ENCODE data around the gene ODC1. TPM values are rescaled to one million over a fixed set of nuclear protein-coding genes. Genes with fewer than 3 reads are reported as not detected.

ODC1 gene
- total and polyA plus RNA-seq, 10 donors = 28.9 to 84.3 (median 63.4) TPM

DNA sequence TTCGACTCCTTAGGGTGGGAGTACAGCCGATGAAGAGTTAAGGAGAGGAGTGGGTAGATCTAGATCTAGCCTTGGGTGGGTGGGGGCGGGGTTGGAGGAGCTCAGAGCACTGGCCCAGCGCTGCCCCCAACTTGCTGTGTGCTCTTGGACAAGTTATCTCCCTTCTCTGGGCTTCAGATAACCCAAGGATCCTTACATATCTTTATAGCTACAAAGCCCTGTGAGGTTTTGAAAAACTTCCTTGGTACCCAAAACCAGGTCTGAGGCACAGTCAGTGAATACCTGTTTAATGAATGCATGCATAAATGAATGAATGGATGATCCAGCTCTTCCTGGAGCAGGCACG is 1.3 kb upstream of the ODC1 start:
- WGBS, 5 donors = 52 to 64% (median 56%) methylated on average over 5 of the region's 5 CpGs
- peak overlapping the region in 5 of 8 donors; percentile 88 to 95 (median 93) for H3K27ac ChIP-seq
- peaks cover 21 to 53% (median 49%) of the 10 kb centered on the region in 6 donors for H3K4me1 ChIP-seq
- peaks cover 0 to 6% (median 4%) of the 10 kb centered on the region in 6 donors for H3K36me3 ChIP-seq
- DNase-seq = no peak
- peak overlapping the region in 6 of 8 donors; percentile 49 to 74 (median 64) for H3K4me3 ChIP-seq
- H3K9me3 ChIP-seq = no peaks in the 10 kb centered on the region
- intact Hi-C loops (cut with DNase I; ENCODE audit: low total_unique reads) = no loop called here
- TF ChIP-seq POLR2A (IDR thresholded peaks at IDR 0.05) (no peak), POLR2AphosphoS5 (IDR thresholded peaks at IDR 0.05) (no peak)
- TF ChIP-seq, protein P1, sequence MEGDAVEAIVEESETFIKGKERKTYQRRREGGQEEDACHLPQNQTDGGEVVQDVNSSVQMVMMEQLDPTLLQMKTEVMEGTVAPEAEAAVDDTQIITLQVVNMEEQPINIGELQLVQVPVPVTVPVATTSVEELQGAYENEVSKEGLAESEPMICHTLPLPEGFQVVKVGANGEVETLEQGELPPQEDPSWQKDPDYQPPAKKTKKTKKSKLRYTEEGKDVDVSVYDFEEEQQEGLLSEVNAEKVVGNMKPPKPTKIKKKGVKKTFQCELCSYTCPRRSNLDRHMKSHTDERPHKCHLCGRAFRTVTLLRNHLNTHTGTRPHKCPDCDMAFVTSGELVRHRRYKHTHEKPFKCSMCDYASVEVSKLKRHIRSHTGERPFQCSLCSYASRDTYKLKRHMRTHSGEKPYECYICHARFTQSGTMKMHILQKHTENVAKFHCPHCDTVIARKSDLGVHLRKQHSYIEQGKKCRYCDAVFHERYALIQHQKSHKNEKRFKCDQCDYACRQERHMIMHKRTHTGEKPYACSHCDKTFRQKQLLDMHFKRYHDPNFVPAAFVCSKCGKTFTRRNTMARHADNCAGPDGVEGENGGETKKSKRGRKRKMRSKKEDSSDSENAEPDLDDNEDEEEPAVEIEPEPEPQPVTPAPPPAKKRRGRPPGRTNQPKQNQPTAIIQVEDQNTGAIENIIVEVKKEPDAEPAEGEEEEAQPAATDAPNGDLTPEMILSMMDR (IDR thresholded peaks at IDR 0.05 in 8 of 11, conservative IDR thresholded peaks at IDR 0.05 in 3 of 11) = no peak
- H3K27me3 ChIP-seq (replicated peaks in 1 of 7) = no peaks in the 10 kb centered on the region

DNA sequence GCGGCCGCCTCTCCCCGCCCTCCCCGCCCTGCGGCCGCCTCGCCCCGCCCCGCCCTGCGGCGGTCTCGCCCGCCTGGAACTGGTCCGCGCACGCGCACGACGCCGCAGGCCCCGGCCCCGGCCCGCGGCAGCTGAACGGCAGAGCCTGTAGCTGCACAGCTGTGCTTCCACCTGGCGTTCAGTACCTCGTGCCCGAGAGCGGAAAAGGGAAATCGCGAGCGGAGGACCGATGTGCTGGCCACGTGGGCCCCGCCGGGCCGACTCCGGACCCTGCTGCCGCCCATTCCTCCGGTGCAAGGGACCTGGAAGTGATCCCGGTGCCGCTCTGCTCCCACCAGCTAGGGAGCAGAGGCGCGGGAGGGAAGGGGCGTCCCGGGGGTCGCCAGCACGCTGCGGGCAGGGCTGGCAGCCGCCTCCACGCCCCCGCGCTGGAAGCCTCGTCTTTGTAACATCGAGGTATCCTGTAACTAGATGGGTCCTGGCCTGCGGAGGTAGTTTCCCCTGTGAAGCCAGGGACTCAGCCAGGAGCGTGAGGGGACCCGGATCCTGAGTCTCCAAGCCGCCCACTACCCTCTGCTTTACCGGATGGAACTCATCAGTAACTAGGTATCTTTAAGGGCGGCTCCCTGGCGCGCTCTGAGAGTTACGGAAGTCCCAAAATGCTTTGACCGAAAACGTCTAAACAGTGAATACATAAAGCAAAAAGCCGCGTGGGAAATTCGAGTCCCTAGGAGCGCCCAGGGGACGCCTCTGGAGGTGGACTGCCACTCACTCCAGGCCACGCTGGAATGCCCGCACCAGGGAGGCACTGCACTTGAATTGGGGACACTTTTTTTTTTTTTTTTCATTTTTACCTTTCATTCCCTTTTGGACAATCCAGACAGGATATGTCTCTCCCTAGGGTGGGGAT is 704 bp upstream of the ODC1 start:
- H3K36me3 ChIP-seq = peaks cover 0 to 12% (median 10%) of the 10 kb centered on the region in 6 donors
- H3K9me3 ChIP-seq = no peaks in the 10 kb centered on the region
- intact Hi-C loops (cut with DNase I; ENCODE audit: low total_unique reads) = no loop called here

DNA sequence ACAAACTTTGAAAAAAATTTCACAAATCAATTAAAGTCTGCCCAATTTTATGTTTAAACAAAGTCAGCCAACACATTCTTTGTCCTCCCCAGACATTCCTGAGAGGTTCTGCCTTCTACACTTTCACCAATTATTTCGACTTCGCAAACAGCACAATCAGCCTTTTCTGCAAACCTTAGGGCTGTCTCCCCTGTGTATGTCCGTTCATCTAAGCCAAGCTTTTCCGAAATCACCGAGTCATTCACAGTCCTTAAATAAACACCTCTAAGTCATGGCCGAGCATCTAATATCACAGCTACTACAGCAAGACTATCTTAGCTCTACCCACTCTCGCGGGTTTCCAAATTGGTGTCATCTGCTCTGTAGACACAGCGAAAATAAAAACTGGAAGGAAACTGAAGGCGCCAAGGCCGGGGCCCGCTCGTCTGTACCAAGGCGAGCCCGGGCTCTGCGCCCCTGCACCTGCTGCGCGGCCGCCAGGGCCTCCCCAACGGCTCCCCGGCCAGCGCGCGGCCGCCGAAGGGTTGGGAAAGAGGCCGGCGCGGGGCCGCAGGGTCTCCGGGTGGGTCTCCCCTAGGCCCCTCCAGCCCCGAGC is 730 bp downstream of the ODC1 start:
- peaks cover 0 to 26% (median 24%) of the 10 kb centered on the region in 6 donors for H3K36me3 ChIP-seq
- intact Hi-C loops (cut with DNase I; ENCODE audit: low total_unique reads) = no loop called here
- H3K9me3 ChIP-seq = no peaks in the 10 kb centered on the region
- peak overlapping the region; percentile 44 to 74 (median 64) for H3K4me3 ChIP-seq
- no peak for TF ChIP-seq POLR2A (IDR thresholded peaks at IDR 0.05)
- TF ChIP-seq POLR2AphosphoS5 (IDR thresholded peaks at IDR 0.05) = peak in 1 of 3 donors; percentile 18
- TF ChIP-seq, protein P1 (IDR thresholded peaks at IDR 0.05 in 8 of 11, conservative IDR thresholded peaks at IDR 0.05 in 3 of 11) = peak in 4 of 11 experiments; percentile 5 to 34 (median 22)
- no peak for DNase-seq
- peak overlapping the region; percentile 87 to 96 (median 93) for H3K27ac ChIP-seq
- 4 to 5% (median 4%) methylated on average over 25 to 32 of the region's 32 CpGs for WGBS, 5 donors
- no peaks in the 10 kb centered on the region for H3K27me3 ChIP-seq (replicated peaks in 1 of 7)
- peaks cover 21 to 65% (median 52%) of the 10 kb centered on the region in 6 donors for H3K4me1 ChIP-seq

More for the DNA sequence above, 704 bp upstream of the ODC1 start:
- Histone ChIP-seq H3K27me3 (replicated peaks in 1 of 7) (no peaks in the 10 kb centered on the region), H3K27ac (peak overlapping the region; percentile 88 to 95 (median 93)), H3K4me1 (peaks cover 21 to 60% (median 52%) of the 10 kb centered on the region in 6 donors), H3K4me3 (peak overlapping the region; percentile 49 to 74 (median 62))
- 0 to 1% (median 1%) methylated on average over 19 to 73 of the region's 73 CpGs for WGBS, 5 donors
- DNase-seq = peak; percentile 98
- TF ChIP-seq POLR2A (IDR thresholded peaks at IDR 0.05) (peak in 1 of 3 donors; percentile 40), POLR2AphosphoS5 (IDR thresholded peaks at IDR 0.05) (peak; percentile 88 to 94 (median 93))
- TF ChIP-seq, protein P1 (IDR thresholded peaks at IDR 0.05 in 8 of 11, conservative IDR thresholded peaks at IDR 0.05 in 3 of 11) = peak in 4 of 11 experiments; percentile 9 to 20 (median 15)

Measured in spleen (tissue), 11 donors.